Measurements from ENCODE around the gene AVPR1A. TPM values are rescaled to one million over a fixed set of nuclear protein-coding genes. Genes with fewer than 3 reads are reported as not detected.

AVPR1A gene
- total RNA-seq, 4 donors from 2014 or later = 11.6 to 34.2 (median 20.8) TPM

DNA sequence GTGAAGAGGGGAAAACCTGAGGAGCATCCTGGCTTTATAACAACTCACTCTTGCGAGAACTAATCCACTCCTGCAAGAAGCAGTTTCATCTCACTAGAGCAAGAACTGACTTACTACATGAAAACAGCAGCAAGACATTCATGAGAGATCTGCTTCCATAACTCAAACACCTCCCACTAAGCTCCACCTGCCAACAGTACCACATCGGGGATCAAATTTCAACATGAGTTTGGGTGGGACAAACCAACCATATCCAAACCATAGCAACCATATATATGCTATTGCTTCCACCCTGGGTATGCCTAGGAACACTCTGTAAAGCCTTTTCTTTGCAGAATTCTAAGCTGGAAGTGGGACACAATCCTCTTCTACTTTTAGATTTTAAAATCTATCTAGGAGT is 13.9 kb upstream of the AVPR1A start:
- Histone ChIP-seq H3K36me3 (no peaks in the 10 kb centered on the region), H3K4me3 (replicated peaks in 1 of 3) (no peak overlapping the region), H3K4me1 (peaks cover 0 to 4% of the 10 kb centered on the region in 2 donors), H3K27me3 (no peaks in the 10 kb centered on the region), H3K9me3 (no peaks in the 10 kb centered on the region), H3K27ac (peak overlapping the region in 2 of 3 donors; percentile 5 to 46)
- WGBS, 2 donors = 39 to 45% methylated on average over 2 of the region's 2 CpGs
- DNase-seq = peak in 1 of 2 donors; percentile 12
- intact Hi-C loops (cut with DNase I) = no loop called here
- TF ChIP-seq POLR2A (IDR thresholded peaks at IDR 0.05) = no peak
- TF ChIP-seq, protein P1, sequence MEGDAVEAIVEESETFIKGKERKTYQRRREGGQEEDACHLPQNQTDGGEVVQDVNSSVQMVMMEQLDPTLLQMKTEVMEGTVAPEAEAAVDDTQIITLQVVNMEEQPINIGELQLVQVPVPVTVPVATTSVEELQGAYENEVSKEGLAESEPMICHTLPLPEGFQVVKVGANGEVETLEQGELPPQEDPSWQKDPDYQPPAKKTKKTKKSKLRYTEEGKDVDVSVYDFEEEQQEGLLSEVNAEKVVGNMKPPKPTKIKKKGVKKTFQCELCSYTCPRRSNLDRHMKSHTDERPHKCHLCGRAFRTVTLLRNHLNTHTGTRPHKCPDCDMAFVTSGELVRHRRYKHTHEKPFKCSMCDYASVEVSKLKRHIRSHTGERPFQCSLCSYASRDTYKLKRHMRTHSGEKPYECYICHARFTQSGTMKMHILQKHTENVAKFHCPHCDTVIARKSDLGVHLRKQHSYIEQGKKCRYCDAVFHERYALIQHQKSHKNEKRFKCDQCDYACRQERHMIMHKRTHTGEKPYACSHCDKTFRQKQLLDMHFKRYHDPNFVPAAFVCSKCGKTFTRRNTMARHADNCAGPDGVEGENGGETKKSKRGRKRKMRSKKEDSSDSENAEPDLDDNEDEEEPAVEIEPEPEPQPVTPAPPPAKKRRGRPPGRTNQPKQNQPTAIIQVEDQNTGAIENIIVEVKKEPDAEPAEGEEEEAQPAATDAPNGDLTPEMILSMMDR (IDR thresholded peaks at IDR 0.05) = no peak

- no peak for DNase-seq
- Histone ChIP-seq H3K27me3 (no peaks in the 10 kb centered on the region), H3K9me3 (no peaks in the 10 kb centered on the region), H3K4me1 (peaks cover 0 to 4% of the 10 kb centered on the region in 2 donors), H3K4me3 (replicated peaks in 1 of 3) (no peak overlapping the region), H3K36me3 (no peaks in the 10 kb centered on the region), H3K27ac (no peak overlapping the region)
- 85 to 100% methylated on average over 1 of the region's 1 CpG for WGBS, 2 donors
- TF ChIP-seq, protein P1 (IDR thresholded peaks at IDR 0.05) = no peak
- no peak for TF ChIP-seq POLR2A (IDR thresholded peaks at IDR 0.05)
- intact Hi-C loops (cut with DNase I) = no loop called here
Measured at GRCh38 chr12:63163541-63163940, 12.5 kb upstream of the AVPR1A start.

- no peak for TF ChIP-seq POLR2A (IDR thresholded peaks at IDR 0.05)
- TF ChIP-seq, protein P1 (IDR thresholded peaks at IDR 0.05) = no peak
- no peak for DNase-seq
- Histone ChIP-seq H3K9me3 (no peaks in the 10 kb centered on the region), H3K27ac (no peak overlapping the region), H3K4me1 (peaks cover 0 to 1% of the 10 kb centered on the region in 2 donors), H3K4me3 (replicated peaks in 1 of 3) (no peak overlapping the region), H3K36me3 (no peaks in the 10 kb centered on the region), H3K27me3 (no peaks in the 10 kb centered on the region)
- intact Hi-C loops (cut with DNase I) = no loop called here
- WGBS, 2 donors = 73 to 86% methylated on average over 2 of the region's 2 CpGs
Measured at GRCh38 chr12:63155375-63155774, 4.4 kb upstream of the AVPR1A start.

DNA sequence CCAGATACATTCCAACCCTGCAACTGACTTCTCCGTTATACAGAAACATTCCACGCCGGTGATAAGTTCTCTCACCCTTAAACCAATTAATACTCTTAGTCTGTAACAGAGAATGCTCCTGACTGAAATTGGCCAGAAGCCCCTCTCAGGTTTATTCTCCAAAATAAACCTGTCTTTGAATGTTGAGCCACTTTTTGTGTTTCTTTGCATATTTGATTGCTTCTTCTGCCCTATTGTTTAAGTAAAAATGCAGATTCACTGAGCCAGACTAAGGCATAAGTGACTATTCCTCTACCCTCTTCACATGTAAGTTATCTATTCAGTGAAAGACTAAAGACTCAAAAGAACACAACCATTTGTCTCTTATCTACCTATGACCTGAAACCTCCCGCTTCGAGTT is 3.6 kb upstream of the AVPR1A start:
- no peak for DNase-seq
- Histone ChIP-seq H3K36me3 (no peaks in the 10 kb centered on the region), H3K9me3 (no peaks in the 10 kb centered on the region), H3K27ac (no peak overlapping the region), H3K27me3 (no peaks in the 10 kb centered on the region), H3K4me1 (peaks cover 4 to 8% of the 10 kb centered on the region in 2 donors), H3K4me3 (replicated peaks in 1 of 3) (no peak overlapping the region)
- WGBS, 2 donors = 97% methylated on average over 5 of the region's 5 CpGs
- intact Hi-C loops (cut with DNase I) = no loop called here
- TF ChIP-seq, protein P1 (IDR thresholded peaks at IDR 0.05) = no peak
- TF ChIP-seq POLR2A (IDR thresholded peaks at IDR 0.05) = no peak

DNA sequence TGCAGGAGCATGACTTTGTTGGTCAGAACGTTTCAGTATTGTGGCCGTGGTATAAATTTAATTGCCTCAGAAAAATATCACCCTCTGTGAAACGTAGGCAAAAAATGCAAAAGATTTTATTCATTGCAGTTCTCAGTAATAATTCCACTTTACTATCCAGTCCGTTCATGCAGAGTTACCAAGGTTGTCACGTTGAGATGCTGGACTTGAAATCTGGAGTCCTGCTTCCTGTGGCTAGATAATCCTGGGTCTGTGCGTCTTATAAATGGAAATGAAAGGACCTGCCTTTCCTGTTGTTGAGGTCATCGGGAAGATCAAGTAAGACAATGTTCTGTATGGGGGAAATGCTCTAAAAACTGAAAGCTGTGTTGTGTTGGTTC is 1.3 kb upstream of the AVPR1A start:
- no peak for DNase-seq
- no peak overlapping the region for H3K4me3 ChIP-seq (replicated peaks in 1 of 3)
- H3K9me3 ChIP-seq = no peaks in the 10 kb centered on the region
- 27 to 35% methylated on average over 7 of the region's 7 CpGs for WGBS, 2 donors
- TF ChIP-seq POLR2A (IDR thresholded peaks at IDR 0.05) = no peak
- TF ChIP-seq, protein P1 (IDR thresholded peaks at IDR 0.05) = no peak
- no peaks in the 10 kb centered on the region for H3K27me3 ChIP-seq
- intact Hi-C loops (cut with DNase I) = no loop called here
- H3K27ac ChIP-seq = no peak overlapping the region
- H3K4me1 ChIP-seq = peaks cover 6 to 8% of the 10 kb centered on the region in 2 donors
- H3K36me3 ChIP-seq = no peaks in the 10 kb centered on the region
